GM19438 (cell line): ENCODE data around the gene USF3.
A peak's percentile ranks its signal among the peaks of the same experiment; 100 is the strongest.
"Not testable (repeated sequence)": the region's sequence is repeated elsewhere in the genome, so short reads cannot be mapped to it uniquely, and the experiment has no call there.

Source experiments
- ATAC-seq: cut with Tn5 transposase; IDR thresholded peaks from one replicate; pipeline ENCODE4 v1.9.1; 2021; ENCODE audit warnings: low read depth; ENCODE audit not compliant: unreplicated experiment

USF3 gene

DNA sequence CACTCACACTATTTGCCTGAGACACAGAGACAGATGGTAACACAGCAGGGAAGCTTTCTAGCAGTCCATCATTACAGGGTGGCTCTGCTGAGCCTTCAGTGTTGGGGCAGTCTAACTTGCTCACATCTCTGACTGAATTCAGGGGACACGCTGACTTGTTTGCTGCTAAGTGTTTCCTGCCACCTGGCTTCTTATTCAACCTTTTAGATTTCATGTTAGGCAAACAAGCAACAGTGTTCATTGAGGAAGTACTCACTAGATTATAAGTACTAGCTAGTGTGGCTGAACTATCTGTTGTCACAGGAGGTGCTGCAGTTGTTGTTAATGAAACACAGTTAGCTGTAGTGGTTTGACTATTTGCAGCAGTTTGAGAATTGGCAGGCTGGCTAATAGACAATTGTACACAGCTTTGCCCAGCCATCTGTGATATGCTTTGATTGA is 37.3 kb downstream of the USF3 start:
- no peak for ATAC-seq

- ATAC-seq, result no peak
These were observed 38.3 kb downstream of the USF3 start for GRCh38 chr3:113658107-113658506.

DNA sequence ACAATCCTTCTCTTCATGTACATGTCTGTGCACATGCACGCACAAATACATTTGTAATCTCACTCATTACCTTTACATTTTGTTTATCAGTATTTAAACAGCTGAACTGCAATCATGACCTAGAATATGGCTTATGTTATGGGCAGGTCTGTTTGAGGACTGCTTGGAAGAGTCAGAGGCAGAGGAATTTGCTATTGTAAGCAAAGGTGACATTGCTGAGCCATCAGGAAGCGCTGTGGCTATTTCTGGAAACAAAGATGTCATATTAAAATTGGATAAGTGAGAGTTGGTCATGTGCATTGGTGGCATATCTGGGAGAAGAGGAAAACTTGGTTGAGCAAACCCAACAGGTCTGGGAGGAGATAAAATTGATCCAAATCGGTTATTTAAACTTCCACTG is 41.6 kb downstream of the USF3 start:
- no peak for ATAC-seq

DNA sequence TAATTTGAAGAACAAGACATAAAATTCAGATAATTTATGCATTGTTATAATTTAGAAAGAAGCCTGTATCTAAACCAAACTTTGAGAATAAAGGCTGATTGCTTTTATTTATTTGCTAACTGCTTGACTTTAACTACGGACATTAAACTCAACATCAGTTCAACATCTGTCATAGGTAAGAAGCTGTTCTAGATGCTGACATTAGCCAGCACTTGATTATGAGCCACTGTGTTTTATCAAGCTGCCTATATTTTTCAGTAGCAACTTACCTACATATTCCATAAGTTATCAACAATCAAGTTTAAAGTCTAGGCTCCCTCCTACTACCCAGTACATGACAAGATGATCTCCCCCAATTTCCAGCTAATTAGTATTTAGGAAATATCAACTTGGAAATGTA is 42.1 kb downstream of the USF3 start:
- no peak for ATAC-seq

DNA sequence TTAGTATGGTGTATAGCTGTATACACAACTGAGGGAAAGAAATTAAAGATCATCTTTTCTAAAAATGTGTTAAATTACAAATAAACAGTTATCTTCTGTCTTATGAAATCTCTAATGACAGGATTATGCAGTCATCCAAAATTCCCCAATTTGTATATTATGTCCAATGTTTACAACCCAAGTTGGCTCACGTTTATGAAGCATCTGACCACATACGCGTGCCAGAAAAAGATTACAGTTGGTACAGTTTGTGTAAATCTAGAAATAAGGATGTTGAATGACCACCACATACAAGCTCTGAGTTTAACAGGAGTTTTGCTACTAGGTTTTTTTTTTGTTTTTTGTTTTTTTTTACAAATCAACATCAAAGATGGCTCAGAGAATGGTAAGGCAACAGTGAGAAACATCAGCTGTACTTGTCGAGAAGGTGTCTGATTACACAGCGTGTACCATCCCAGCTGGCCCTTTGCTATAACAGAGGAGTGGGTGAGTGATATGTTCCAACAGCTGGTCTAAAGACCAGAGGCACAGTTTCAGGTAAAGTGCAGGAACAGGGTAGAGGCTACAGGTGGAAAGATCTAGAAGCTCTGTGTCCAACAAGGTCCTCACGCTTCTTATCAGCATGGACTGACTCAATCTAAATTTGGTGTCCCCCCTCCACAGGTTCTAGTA is 47.1 kb downstream of the USF3 start:
- ATAC-seq, result no peak

DNA sequence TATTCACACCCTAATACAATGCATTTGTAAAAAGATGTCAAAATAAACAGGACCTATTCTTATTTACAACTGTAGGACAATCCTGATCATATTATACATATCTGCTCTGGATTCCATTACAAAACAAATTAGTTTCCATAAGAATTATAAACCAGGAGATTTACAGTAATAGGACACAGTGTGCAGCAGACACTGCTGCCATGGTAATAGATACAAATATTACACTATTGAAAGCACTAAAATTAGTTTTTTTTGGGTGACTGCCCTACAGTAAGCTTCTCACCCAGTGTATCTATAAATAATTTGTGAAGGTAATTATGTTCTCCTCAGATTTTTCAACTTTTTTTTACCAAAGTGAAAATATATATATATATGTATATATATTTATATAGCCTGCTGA is 47.9 kb downstream of the USF3 start:
- ATAC-seq, result no peak

DNA sequence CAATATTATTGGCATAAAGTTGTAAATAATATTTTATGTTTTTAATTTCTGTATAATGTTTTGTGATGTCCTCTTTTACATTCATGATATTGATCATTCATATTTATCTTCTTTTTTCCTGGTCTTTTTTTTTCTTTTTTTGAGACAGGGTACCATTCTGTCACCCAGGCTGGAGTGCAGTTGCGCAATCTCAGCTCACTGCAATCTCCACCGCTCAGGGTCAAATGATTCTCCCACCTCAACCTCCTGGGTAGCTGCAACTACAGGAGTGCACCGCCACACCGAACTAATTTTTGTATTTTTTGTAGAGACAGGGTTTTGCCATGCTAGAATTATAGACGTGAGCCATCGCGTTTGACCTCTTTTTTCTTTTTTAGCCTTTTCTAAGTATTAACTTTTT is 52.9 kb downstream of the USF3 start:
- no peak for ATAC-seq

- no peak for ATAC-seq
These were observed 57.5 kb downstream of the USF3 start for GRCh38 chr3:113638910-113639309.

DNA sequence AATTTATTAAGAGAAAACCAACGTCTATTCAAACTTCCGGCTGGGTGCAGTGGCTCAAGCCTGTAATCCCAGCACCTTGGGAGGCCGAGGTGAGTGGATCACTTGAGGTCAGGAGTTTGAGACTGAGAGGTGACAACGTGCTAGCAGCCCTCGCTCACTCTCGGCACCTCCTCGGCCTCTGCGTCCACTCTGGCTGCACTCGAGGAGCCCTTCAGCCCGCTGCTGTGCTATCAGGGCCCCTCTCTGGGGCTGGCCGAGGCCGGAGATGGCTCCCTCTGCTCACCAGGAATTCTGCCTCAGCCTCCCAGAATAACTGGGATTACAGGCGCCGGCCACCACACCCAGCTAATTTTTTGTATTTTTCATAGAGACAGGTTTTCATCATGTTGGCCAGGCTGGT is 58.7 kb downstream of the USF3 start:
- ATAC-seq, result no peak

- not testable (repeated sequence) for ATAC-seq
These were observed 60.4 kb downstream of the USF3 start for GRCh38 chr3:113636034-113636433.

- ATAC-seq, result no peak
These were observed 61.5 kb downstream of the USF3 start for GRCh38 chr3:113634782-113635474.

GRCh38 chr3:113631573-113631972 is 64.9 kb downstream of the USF3 start:
- ATAC-seq, result no peak

- no peak for ATAC-seq
These were observed 65.4 kb downstream of the USF3 start for GRCh38 chr3:113630956-113631542.

DNA sequence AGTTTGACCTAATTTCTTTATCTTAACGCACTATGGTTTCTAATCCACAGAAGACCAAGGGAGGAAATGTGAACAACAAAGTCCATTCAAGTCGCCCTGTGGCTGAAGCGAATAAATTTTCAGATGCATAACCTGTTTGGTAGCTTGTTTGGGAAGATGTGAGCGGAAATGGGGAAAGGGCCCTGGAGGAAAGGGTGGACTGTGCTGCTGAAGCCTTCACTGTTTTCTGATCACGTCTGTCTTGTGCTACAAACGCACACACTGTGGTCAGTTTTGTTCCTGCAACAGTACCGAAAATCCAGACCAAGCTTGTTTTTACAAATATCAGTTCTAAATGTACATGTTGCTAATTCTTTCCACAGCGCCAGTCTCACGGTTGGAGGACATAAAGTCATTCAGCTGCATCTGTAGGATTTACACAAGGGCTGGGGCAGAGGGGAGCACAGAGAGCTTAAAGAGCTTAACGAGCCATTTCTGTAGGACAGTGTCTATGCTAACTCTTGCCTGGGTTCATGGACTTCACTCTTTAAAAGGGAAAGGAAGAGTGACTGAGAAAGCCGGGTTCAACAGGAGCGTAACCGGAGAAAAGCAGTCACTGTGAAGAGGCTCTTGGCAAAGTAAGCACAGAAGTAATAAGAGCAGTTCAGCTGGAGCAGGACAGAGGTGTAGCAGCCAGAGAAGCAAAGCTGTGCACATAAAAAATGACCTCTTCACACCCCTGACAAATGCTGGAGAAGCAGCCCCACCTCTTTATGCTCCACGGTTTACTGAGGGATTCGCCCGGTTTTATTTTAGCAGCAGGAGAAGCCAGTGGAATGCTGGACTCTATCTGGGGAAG is 66.6 kb downstream of the USF3 start:
- no peak for ATAC-seq

GRCh38 chr3:113628788-113629187 is 67.7 kb downstream of the USF3 start:
- ATAC-seq, result no peak

DNA sequence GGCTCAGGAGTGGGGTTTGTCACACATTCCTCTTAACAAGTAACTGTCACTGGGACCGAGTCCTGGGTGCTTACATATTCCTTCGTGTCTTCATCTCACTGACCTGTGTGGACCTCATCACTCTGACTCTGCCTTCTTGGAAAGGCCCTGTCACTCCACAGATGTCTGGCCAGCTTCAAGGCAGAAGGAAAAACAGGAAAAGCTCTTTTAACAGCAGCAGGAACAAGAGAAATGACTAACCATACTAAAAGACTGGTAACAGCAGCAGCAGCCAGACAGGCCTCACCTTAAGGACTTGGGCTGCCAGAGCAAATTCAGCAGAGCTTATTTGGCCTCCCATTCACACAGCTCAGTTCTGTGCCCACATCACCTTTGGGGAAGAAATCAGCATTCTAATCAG is 68.1 kb downstream of the USF3 start:
- no peak for ATAC-seq

DNA sequence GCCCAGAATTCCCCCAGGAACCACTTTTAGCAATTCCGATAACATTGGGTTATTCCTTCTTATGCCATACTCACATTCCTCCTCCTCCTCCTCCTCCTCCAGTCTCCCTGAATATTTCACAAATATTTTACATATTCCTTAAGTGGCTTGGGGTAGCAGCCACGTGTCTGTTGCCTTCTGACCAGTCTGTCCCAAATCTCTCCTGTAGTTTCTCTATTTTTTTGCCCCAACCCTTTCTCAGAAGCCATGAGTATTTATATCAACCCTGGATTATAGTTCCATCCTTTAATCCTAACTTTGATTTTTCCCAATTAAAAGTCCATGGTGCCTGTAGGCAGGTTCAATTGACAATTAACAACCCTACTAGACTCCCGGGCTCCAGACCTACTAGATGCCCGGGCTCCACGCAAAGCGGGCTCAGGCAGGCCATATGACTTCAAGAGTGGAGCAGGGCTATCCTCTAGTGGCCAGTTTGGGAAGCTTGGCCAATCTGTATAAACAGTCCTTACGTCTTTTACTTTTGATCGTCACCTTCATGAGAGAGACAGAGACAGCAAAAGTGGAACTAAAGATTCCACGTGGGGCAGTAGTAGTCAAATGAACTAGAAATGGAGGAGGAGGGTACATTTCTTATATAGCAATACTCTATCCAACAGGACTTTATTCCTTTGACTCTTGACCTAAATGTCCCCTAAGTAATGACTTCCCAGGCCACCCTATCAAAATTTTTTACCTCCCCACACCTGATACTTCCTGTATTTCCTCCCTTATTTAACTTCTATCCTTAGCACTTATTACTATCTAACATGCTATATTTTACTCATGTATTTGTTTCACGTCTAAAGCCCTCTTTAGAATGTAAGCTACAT is 69.7 kb downstream of the USF3 start:
- ATAC-seq, result peak; percentile 83

DNA sequence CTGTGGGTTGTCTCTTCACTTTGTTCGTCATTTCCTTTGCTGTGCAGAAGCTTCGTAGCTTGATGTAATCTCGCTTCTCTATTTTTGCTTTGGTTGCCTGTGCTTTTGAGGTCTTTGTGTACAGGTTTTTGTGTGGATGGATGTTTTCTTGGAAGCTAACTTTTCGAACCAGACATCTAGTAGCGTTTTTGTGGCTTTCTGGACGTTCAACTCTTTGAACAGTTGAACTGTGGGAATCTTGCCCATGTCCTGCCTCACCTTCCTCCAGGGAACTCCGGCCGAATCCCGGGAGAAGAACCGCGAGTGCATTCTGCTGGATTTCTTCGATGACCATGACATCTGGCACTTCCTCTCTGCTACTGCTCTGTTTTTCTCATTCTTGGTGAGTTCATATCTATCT is 70.6 kb downstream of the USF3 start:
- ATAC-seq, result no peak

DNA sequence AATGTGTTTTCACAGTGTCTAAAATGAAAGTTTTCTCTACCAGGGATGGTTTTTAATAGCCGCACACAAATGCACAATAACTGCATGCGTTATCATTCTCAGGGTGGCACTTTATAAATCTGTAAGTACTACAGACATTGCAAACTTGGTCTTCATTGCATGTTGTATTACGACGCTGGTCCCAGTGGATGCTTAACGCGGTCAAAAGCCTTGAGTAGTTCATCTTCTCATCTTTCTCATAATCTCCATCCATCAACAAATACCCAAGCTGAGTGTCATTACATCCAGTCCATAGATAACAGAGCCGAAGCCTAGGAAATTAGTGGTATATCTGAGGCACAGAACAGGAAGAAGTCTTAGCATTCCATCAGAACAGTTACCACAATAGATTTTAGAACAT is 72.6 kb downstream of the USF3 start:
- no peak for ATAC-seq

- no peak for ATAC-seq
These were observed 73.1 kb downstream of the USF3 start for GRCh38 chr3:113623324-113623723.
